GM19239 (cell line): ENCODE measurements around the gene GPX7.

Experiments used
- DNase-seq: peaks from one replicate; pipeline ENCODE4 v3.0.0; 2011; ENCODE audit warnings: low spot score; ENCODE audit not compliant: insufficient read length
- FAIRE-seq: peaks from 2 replicates; lab custom pipeline; 2011; peaks lifted over from hg19 to GRCh38; lab: Jason Lieb, UNC

The GPX7 gene

DNA sequence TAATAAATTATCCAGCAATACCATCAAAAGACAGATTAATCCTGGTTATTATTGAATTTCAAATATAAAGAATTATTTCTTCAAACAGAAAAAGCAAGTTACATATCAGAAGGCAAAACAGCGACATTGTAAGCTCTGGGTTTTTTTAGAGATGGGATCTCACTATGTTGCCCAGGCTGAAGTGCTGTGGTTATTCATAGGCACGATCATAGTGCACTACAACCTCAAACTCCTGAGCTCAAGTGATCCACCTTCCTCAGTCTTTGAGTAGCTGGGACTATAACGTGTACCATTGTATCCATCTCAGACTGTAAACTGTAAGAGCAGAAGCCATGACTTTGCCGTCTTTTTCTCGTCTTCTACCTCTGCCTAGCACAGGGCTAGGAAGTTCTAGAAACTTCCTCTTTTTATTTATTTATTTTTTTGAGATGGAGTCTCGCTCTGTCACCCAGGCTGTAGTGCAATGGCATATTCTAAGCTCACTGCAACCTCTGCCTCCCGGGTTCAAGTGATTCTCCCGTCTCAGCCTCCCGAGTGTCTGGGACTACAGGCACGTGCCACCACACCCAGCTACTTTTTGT is 20.0 kb upstream of the GPX7 start:
- DNase-seq (no peak), FAIRE-seq (no peak)

DNA sequence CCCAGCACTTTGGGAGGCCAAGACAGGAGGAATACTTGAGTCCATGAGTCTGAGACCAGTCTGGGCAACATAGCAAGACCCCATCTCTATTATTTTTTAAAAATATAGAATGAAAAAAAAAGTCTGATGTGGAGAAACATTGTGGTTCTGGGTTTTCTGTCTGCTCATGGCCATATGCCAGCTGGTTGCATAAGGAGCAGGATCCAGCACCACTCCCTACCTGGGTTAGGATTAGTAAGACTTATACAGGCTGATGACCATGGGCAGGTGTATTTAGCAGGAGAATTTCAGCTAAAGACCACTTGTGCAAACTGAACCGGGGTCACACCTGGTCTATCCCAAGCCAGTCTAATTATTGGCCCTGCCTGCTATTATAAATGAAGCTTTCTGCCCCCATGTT is 16.7 kb upstream of the GPX7 start:
- DNase-seq = no peak
- no peak for FAIRE-seq

DNA sequence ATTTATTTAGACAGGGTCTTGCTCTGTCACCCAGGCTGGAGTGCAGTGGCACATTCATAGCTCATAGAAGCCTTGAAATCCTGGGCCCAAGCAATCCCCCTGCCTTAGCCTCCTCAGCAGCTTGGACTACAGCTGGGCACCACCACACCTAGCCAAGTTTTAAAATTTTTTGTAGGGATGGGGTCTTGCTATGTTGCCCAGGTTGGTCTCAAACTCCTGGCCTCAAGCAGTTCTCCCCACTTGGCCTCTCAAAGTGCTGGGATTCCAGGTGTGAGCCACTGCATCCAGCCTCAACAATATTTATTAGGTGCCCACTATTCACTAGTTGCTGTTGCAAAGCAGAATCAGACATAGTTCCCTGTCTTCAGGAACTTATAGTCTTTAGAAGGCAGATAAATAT is 14.1 kb upstream of the GPX7 start:
- FAIRE-seq = no peak
- no peak for DNase-seq

DNA sequence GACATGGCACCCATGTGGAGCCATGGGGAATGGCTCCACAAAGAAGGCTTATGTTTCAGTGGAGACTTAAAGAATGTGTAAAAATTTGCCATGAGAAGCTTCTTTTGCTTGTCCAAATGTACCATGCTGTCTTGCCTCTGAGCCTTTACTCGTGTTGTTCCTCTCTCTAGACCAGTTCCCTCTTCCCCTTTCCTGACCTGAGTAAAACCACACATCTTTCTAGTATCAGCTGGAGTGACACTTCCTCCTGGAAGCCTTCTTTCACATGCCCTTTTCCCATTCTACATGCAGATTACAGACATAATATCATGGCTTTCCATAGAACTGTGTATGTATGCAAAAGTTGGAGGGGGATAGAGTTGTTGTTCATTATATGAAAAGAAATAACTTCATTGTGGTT is 13.6 kb upstream of the GPX7 start:
- DNase-seq (no peak), FAIRE-seq (no peak)

DNA sequence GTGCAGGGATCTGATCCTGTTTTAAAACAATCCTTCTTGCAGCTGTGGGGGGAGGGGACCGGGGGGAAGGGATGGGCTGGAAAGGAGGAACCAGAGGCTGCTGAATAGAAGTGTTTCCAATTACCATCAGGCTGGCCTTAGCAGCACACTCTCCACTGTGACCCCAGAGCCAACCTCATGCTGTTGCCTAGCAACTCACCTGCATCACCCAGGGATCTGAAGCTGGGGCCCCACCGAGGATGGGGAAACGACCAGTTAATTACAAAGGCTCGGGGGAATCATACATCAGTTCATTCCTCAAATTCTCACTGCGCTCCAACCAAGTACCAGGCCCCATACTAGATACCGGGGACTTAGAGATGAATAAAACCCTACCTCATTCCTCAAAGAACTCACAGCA is 11.9 kb upstream of the GPX7 start:
- FAIRE-seq (no peak), DNase-seq (no peak)

DNA sequence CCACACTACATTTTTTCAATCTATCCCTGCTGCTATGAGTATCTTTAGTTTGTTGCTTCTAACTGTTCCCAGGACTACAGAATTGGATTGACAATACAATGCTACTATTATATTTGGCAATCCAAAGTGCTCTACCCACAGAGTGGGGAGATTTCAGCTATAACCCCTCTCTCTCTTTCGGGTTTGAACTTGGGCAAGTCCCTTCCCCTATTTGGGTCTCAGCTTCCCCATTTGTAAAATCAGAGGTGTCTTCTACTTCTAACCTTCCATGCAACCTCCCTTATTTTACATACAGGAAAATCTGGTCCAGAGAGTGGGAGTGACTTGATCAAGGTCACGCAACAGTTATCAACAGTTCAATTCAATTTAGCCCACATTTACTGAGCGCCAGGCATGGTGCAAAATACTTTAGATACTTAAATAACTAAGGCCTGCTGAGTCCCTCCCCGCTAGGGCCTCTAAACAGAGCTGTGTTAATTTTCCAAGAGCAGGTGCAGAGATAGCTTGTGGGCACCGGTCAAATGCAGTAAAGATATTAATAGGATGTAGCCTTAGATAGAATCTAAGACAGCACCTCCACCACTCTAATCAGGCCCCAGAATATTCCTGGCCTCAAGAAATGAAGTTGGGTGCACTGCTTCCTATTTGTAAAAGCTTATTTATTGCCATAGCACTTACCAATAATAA is 9.4 kb upstream of the GPX7 start:
- FAIRE-seq = no peak
- no peak for DNase-seq

DNA sequence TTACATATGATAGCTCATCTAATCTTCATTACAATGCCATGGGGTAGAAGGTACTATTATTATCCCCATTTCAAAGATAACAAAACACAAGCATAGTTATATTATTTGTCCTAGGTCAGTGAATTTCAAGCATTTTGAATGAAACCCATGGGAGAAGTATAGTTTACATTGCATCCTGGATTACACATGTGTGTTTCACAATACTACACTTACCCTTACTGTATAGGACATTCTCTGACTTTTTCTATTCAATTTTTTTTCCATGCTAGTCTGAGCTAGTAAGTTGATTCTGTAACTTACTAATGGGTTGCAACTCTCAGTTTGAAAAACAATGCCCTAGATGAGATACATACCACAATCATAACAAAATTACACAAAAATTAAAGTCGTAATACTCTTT is 8.7 kb upstream of the GPX7 start:
- no peak for FAIRE-seq

GRCh38 chr1:52595061-52595460 is 7.1 kb upstream of the GPX7 start:
- DNase-seq (no peak), FAIRE-seq (no peak)

More for the DNA sequence above, 8.7 kb upstream of the GPX7 start:
- DNase-seq = no peak

DNA sequence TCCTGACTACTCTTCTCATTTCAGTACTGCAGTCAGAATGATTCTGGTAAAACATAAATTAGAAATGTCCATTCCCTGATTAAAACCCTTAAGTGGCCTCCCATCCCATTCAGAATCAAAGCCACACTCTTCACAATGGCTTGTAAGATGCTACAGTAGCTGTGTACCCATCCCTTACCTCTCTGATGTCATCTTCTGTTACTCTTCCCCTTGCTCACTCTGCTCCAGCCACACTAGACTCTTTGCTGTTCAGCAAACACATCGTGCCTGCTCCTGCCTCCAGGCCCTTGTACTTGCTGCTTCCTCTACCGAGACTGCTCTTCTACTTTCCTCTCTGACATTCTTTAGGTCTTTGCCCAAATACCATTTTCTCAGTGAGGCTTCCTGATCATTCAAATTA is 4.3 kb upstream of the GPX7 start:
- FAIRE-seq = no peak

DNA sequence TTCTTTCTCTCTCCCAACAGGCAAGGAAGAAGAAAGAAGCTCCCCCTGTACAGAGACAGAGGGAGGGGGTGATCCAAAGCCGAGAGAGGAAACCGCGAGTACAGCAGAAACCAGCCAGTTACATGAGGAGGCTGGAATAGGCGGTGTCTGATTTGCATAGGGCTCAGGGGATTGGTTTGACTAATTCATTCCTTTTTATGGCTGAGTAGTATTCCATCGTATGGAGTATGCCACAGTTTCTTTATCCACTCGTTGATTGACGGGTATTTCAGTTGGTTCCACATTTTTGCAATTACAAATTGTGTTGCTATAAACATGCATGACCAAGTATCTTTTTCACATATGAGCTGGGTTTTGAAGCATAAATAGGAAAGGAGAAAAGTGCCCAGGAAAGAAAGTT is 3.4 kb upstream of the GPX7 start:
- no peak for FAIRE-seq

More for the DNA sequence above, 4.3 kb upstream of the GPX7 start:
- DNase-seq = no peak

DNA sequence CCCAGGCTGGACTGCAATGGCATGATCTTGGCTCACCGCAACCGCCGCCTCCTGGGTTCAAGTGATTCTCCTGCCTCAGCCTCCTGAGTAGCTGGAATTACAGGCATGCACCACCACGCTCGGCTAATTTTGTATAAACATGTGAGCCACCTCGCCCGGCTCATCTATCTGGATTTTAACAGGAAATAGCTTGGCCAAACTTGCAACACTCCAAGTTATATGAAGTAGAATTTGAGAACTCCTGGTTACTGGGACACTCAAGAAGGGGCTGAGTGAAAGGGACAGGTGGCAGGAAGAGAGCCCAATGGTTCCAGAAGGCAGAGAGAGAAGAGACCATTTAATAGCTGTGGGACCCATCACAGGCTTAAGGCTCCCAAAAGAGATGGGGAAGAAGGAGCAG is 2.9 kb upstream of the GPX7 start:
- no peak for FAIRE-seq
- DNase-seq = no peak

More for the DNA sequence above, 3.4 kb upstream of the GPX7 start:
- DNase-seq = no peak

DNA sequence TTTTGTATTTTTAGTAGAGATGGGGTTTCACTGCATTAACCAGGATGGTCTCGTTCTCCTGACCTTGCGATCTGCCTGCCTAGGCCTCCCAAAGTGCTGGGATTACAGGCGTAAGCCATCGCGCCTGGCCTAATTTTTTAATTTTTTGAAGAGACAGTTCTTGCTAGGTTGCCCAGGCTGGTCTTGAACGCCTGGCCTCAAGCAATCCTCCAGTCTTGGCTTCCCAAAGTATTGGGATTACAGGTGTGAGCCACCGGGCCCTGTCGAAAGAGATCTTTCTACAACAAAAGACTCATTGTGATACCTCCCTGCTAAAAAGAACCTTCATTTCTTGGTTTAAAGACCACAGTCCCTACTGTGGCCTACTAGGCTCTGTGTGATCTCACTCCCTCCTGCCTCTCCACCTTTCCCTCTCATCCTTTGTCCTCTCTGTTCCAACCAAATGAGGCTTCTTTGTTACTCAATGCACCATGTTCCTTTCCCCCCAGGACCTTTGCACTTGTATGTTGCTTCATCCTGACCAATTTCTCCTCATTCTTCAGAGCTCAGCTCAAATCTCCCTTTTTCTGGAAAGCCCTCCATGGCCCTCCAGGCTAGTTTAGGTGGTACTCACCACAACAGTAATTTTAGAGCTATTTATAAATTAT is 1.5 kb upstream of the GPX7 start:
- no peak for FAIRE-seq
- DNase-seq = no peak

DNA sequence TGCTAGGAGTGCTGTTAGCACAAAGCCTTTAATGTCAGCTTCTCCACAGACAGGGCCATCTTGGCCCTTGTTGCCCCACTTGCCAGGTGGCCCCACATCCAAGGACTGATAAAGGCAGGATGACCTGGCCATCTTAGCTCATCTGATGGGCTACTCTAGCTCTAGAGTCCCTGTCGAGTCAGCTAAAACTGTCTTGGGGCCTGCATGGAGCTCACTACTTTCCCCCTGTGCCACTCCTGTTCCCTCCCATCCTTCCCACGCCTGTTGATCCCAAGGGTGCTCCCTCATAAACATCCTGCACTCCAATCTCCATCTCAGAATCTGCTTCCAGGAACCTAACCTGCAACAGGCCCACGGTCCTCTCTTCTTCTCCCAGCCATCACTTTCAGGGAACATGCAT is 652 bp upstream of the GPX7 start:
- DNase-seq (no peak), FAIRE-seq (no peak)

DNA sequence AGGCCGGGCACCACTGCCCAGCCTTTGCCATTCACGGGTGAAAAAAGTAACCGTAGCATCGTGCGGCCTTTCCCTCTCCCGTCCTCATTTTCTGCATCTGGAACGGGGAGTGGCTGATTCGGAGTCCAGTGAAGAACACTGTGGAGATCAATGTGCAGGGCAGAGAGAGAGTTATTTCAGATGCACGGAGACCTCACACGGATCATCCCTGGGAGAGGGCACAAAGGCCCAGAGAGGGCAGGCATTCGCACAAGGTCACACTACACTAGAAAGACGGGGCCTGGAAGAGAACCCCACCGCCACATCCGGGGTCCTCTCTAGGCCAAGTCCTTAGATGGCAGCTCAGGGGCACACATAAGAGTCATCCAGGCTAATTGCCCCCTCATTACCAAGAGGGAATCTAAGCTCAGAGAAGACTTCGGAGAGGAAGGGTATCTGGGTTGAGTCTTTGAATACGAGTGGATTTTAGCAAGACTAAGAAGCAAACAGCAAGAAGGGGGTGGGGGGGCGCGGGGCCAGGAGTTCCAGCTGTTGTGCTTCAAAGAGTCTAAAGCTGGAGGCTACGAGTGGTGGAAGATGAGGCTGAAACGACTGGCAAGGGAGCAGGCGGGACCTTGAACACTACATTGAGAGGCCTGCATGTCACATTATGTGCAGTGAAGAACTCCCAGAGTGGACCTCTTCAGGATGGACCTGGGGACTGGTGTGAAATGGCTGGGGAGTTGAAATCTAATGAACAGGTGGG is 857 bp downstream of the GPX7 start:
- DNase-seq (no peak), FAIRE-seq (no peak)

- FAIRE-seq = peak; percentile 47
- no peak for DNase-seq
Measured at GRCh38 chr1:52603630-52604029, 1.5 kb downstream of the GPX7 start.

GRCh38 chr1:52604063-52604770 is 2.0 kb downstream of the GPX7 start:
- no peak for FAIRE-seq
- no peak for DNase-seq

- DNase-seq (no peak), FAIRE-seq (no peak)
Measured at GRCh38 chr1:52613636-52614373, 11.6 kb downstream of the GPX7 start.

GRCh38 chr1:52614671-52615070 is 12.5 kb downstream of the GPX7 start:
- no peak for DNase-seq
- FAIRE-seq = no peak

- DNase-seq (no peak), FAIRE-seq (no peak)
Measured at GRCh38 chr1:52615489-52616042, 13.4 kb downstream of the GPX7 start.

GRCh38 chr1:52621950-52622349 is 19.8 kb downstream of the GPX7 start:
- DNase-seq = no peak
- FAIRE-seq = no peak
